GM18505 (cell line): ENCODE data around the gene NKAIN2.
"Not testable (repeated sequence)": the region's sequence is repeated elsewhere in the genome, so short reads cannot be mapped to it uniquely, and the experiment has no call there.

Experiments used
- ATAC-seq: cut with Tn5 transposase; IDR thresholded peaks from one replicate; pipeline ENCODE4 v1.9.1; 2021; ENCODE audit not compliant: unreplicated experiment
- POLR2A ChIP-seq: IDR thresholded peaks from 4 replicates; pipeline ENCODE4 v1.6.1; 2011; ENCODE audit warnings: borderline replicate concordance; ENCODE audit not compliant: insufficient read depth, insufficient read length; ENCODE audit errors: extremely low read depth

Gene NKAIN2

GRCh38 chr6:124719913-124720312 is 916.2 kb downstream of the NKAIN2 start:
- TF ChIP-seq POLR2A: no peak
- no peak for ATAC-seq

- no peak for TF ChIP-seq POLR2A
- no peak for ATAC-seq
These were observed 917.7 kb downstream of the NKAIN2 start for GRCh38 chr6:124721331-124721730.

GRCh38 chr6:124722141-124722878 is 918.6 kb downstream of the NKAIN2 start:
- no peak for ATAC-seq
- no peak for TF ChIP-seq POLR2A

GRCh38 chr6:124723671-124724070 is 920.0 kb downstream of the NKAIN2 start:
- no peak for TF ChIP-seq POLR2A
- ATAC-seq: no peak

GRCh38 chr6:124737804-124738203 is 934.1 kb downstream of the NKAIN2 start:
- not testable (repeated sequence) for ATAC-seq

- no peak for TF ChIP-seq POLR2A
- no peak for ATAC-seq
These were observed 934.8 kb downstream of the NKAIN2 start for GRCh38 chr6:124738482-124738881.

GRCh38 chr6:124741341-124741740 is 937.7 kb downstream of the NKAIN2 start:
- no peak for ATAC-seq
- no peak for TF ChIP-seq POLR2A

- ATAC-seq: no peak
- no peak for TF ChIP-seq POLR2A
These were observed 939.3 kb downstream of the NKAIN2 start for GRCh38 chr6:124742971-124743370.

- no peak for TF ChIP-seq POLR2A
- no peak for ATAC-seq
These were observed 939.8 kb downstream of the NKAIN2 start for GRCh38 chr6:124743420-124743819.

GRCh38 chr6:124747349-124747748 is 943.7 kb downstream of the NKAIN2 start:
- ATAC-seq: no peak

GRCh38 chr6:124748778-124749177 is 945.1 kb downstream of the NKAIN2 start:
- ATAC-seq: no peak
- no peak for TF ChIP-seq POLR2A

More at GRCh38 chr6:124747349-124747748, 943.7 kb downstream of the NKAIN2 start:
- TF ChIP-seq POLR2A: no peak

- no peak for ATAC-seq
- TF ChIP-seq POLR2A: no peak
These were observed 949.3 kb downstream of the NKAIN2 start for GRCh38 chr6:124753001-124753400.

- ATAC-seq: no peak
- no peak for TF ChIP-seq POLR2A
These were observed 950.0 kb downstream of the NKAIN2 start for GRCh38 chr6:124753562-124754105.

GRCh38 chr6:124755321-124755720 is 951.7 kb downstream of the NKAIN2 start:
- TF ChIP-seq POLR2A: no peak
- ATAC-seq: no peak
